CD14-positive monocyte (primary cell): ENCODE results near the gene CAMTA1. TPM values are rescaled to one million over a fixed set of nuclear protein-coding genes. Genes with fewer than 3 reads are reported as not detected.

ENCODE experiments used
- DNase-seq, 3 donors: peaks; one replicate each; pipeline ENCODE4 v3.0.0-alpha.2; 2011 to 2022
- H2AFZ ChIP-seq: 2 replicates; pipeline ENCODE4 v1.6.0; 2012; ENCODE audit warnings: mild to moderate bottlenecking, low read depth, low read length, inconsistent platforms; ENCODE audit not compliant: insufficient read depth, poor library complexity, severe bottlenecking
- H3K27ac ChIP-seq, 2 donors: 1 replicate in 1 of 2; 2 replicates in 1 of 2; pipeline ENCODE4 v1.5.1; 2012 to 2013; ENCODE audit warnings: low read length in 2 of 2, control low read depth in 1 of 2, inconsistent platforms in 1 of 2, low read depth in 1 of 2, mild to moderate bottlenecking in 1 of 2
- H3K27me3 ChIP-seq, 2 donors: one replicate each; pipeline versions ENCODE4 v1.6.0 to v1.6.1; 2011 to 2013; ENCODE audit warnings: low read length in 2 of 2; ENCODE audit not compliant: control insufficient read depth in 2 of 2, insufficient read depth in 2 of 2
- H3K36me3 ChIP-seq, 2 donors: replicated peaks in 1 of 2; 1 replicate in 1 of 2; 2 replicates in 1 of 2; pipeline versions ENCODE4 v1.5.1 to v1.6.1; 2012 to 2013; ENCODE audit warnings: low read length in 2 of 2, control low read depth in 1 of 2, inconsistent platforms in 1 of 2, mild to moderate bottlenecking in 1 of 2; ENCODE audit not compliant: insufficient read depth in 2 of 2, control insufficient read depth in 1 of 2
- H3K4me1 ChIP-seq, 2 donors: 1 replicate in 1 of 2; 2 replicates in 1 of 2; pipeline versions ENCODE4 v1.5.1 to v1.6.1; 2012 to 2013; ENCODE audit warnings: low read length in 2 of 2, control low read depth in 1 of 2, inconsistent platforms in 1 of 2, mild to moderate bottlenecking in 1 of 2, moderate library complexity in 1 of 2; ENCODE audit not compliant: insufficient read depth in 2 of 2, control insufficient read depth in 1 of 2
- H3K4me2 ChIP-seq: replicated peaks from 2 replicates; pipeline ENCODE3; 2012; ENCODE audit warnings: low read length, moderate library complexity, mild to moderate bottlenecking; ENCODE audit not compliant: poor library complexity, severe bottlenecking; ENCODE audit errors: extremely low read depth
- H3K4me3 ChIP-seq, 3 experiments: fragments of 200-600 bp in 1 of 3; sonication (generic) in 1 of 3; replicated peaks in 1 of 3; 1 replicate in 2 of 3; 2 replicates in 1 of 3; pipeline ENCODE4 v1.5.1; 2011 to 2013; ENCODE audit warnings: low read length in 3 of 3, mild to moderate bottlenecking in 3 of 3, control low read depth in 2 of 3, low read depth in 2 of 3, inconsistent platforms in 1 of 3, moderate library complexity in 1 of 3
- H3K79me2 ChIP-seq: 2 replicates; pipeline ENCODE4 v1.6.0; 2012; ENCODE audit warnings: mild to moderate bottlenecking, control low read depth, inconsistent platforms, low read length, moderate library complexity; ENCODE audit not compliant: insufficient read depth
- H3K9ac ChIP-seq: 2 replicates; pipeline ENCODE4 v1.6.0; 2017; ENCODE audit warnings: low read length, mild to moderate bottlenecking; ENCODE audit not compliant: insufficient read depth, poor library complexity, severe bottlenecking
- H3K9me3 ChIP-seq, 2 donors: replicated peaks in 1 of 2; 1 replicate in 1 of 2; 2 replicates in 1 of 2; pipeline versions ENCODE4 v1.5.1 to v1.6.1; 2012 to 2013; ENCODE audit warnings: low read length in 2 of 2, control low read depth in 1 of 2; ENCODE audit not compliant: control insufficient read depth in 1 of 2, insufficient read depth in 1 of 2
- H4K20me1 ChIP-seq: 2 replicates; pipeline ENCODE4 v1.6.0; 2012; ENCODE audit warnings: mild to moderate bottlenecking, low read length, control low read depth, moderate library complexity; ENCODE audit not compliant: insufficient read depth
- H3K27ac Mint-ChIP-seq, 7 donors: one replicate each; pipeline ENCODE4 v1.8.0; 2020; ENCODE audit warnings: mild to moderate bottlenecking in 7 of 7, mixed read lengths in 7 of 7, moderate library complexity in 6 of 7, inconsistent platforms in 2 of 7
- H3K27me3 Mint-ChIP-seq, 3 donors: one replicate each; pipeline ENCODE4 v1.8.0; 2021 to 2022; ENCODE audit warnings: low read depth in 3 of 3, mild to moderate bottlenecking in 3 of 3, mixed read lengths in 3 of 3, moderate library complexity in 3 of 3, inconsistent platforms in 1 of 3
- H3K36me3 Mint-ChIP-seq, 2 donors: one replicate each; pipeline ENCODE4 v1.8.0; 2020; ENCODE audit warnings: mixed read lengths in 2 of 2, inconsistent platforms in 1 of 2, mild to moderate bottlenecking in 1 of 2
- H3K4me1 Mint-ChIP-seq: one replicate; pipeline ENCODE4 v1.8.0; 2020; ENCODE audit warnings: mild to moderate bottlenecking, mixed read lengths
- H3K4me3 Mint-ChIP-seq, 2 donors: one replicate each; pipeline ENCODE4 v1.8.0; 2020; ENCODE audit warnings: mild to moderate bottlenecking in 2 of 2, mixed read lengths in 2 of 2, moderate library complexity in 1 of 2
- H3K9me3 Mint-ChIP-seq, 7 donors: one replicate each; pipeline ENCODE4 v1.8.0; 2020 to 2022; ENCODE audit warnings: mixed read lengths in 7 of 7, mild to moderate bottlenecking in 6 of 7, moderate library complexity in 6 of 7, inconsistent platforms in 2 of 7
- WGBS: methylation state at CpG from one replicate; pipeline ENCODE4 v1.1.5; 2013; ENCODE audit warnings: missing lambda C conversion rate; ENCODE audit not compliant: insufficient coverage; 5-methylcytosine and 5-hydroxymethylcytosine counted together
- intact Hi-C, 2 donors: fragments of 100-400 bp; cut with micrococcal nuclease; formaldehyde crosslinking; loops; one replicate each; pipeline versions ENCODE4 v1.15.0 to v1.15.1; 2023
- polyA plus RNA-seq, 3 donors: library from polyadenylated mRNA; depleted of rRNA in 1 of 3; unstranded in 2 of 3; stranded (reverse) in 1 of 3; fragments of 300-500 nt in 2 of 3; fragments of >200 nt in 1 of 3; fragmentation: Illumina TruSeq in 2 of 3; gene quantifications; 1 replicate in 2 of 3; 2 replicates in 1 of 3; pipeline ENCODE4 v1.2.3, GENCODE V29; 2012 to 2021
- TF ChIP-seq, protein P1 (sequence below): fragments of 200-600 bp; IDR thresholded peaks from one replicate; pipeline ENCODE4 v1.8.0; 2022; ENCODE audit warnings: antibody characterized with exemption, mild to moderate bottlenecking

The CAMTA1 gene
- polyA plus RNA-seq, 3 donors, result 52.0 to 89.6 (median 78.3) TPM

DNA sequence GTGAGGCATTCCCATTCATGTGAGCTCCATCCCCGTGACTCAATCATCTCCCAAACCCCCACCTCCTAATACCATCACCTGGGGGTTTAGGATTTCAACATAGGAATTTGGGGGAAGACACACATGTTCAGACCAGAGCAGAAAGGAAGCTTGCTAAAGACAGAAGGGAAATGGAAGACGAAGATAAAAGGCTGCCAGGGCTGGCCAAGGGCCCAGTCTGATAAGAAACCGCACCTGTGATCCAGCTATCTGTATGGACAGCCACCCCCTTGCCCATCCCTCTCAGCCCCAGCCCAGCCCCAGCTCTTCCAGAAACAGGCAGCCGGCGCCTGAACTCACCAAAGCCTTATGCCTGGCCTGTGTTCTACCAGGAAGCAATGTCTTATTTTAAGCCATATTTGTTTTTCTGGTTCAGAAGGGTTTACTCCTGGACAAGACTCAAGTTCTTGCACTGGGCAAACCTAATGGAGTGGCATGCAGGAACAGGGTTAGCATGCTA, 787.4 kb downstream of the CAMTA1 start:
- Mint-ChIP-seq H3K4me1 (no peaks in the 10 kb centered on the region), H3K9me3 (no peaks in the 10 kb centered on the region), H3K27ac (no peak overlapping the region), H3K36me3 (no peaks in the 10 kb centered on the region), H3K4me3 (no peak overlapping the region), H3K27me3 (peaks cover 0 to 2% (median 1%) of the 10 kb centered on the region in 3 donors)
- Histone ChIP-seq H3K79me2 (no peaks in the 10 kb centered on the region), H3K9ac (no peak overlapping the region), H3K4me1 (no peaks in the 10 kb centered on the region), H3K9me3 (no peaks in the 10 kb centered on the region), H2AFZ (no peak overlapping the region), H3K27me3 (no peaks in the 10 kb centered on the region), H3K4me3 (no peak overlapping the region), H3K27ac (no peak overlapping the region), H4K20me1 (no peaks in the 10 kb centered on the region), H3K4me2 (no peak overlapping the region), H3K36me3 (no peaks in the 10 kb centered on the region)
- no peak for DNase-seq
- TF ChIP-seq, protein P1, sequence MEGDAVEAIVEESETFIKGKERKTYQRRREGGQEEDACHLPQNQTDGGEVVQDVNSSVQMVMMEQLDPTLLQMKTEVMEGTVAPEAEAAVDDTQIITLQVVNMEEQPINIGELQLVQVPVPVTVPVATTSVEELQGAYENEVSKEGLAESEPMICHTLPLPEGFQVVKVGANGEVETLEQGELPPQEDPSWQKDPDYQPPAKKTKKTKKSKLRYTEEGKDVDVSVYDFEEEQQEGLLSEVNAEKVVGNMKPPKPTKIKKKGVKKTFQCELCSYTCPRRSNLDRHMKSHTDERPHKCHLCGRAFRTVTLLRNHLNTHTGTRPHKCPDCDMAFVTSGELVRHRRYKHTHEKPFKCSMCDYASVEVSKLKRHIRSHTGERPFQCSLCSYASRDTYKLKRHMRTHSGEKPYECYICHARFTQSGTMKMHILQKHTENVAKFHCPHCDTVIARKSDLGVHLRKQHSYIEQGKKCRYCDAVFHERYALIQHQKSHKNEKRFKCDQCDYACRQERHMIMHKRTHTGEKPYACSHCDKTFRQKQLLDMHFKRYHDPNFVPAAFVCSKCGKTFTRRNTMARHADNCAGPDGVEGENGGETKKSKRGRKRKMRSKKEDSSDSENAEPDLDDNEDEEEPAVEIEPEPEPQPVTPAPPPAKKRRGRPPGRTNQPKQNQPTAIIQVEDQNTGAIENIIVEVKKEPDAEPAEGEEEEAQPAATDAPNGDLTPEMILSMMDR, result no peak
- no CpG with 5 or more reads among the region's 5 CpGs for WGBS
- intact Hi-C loops, result no loop called here

DNA sequence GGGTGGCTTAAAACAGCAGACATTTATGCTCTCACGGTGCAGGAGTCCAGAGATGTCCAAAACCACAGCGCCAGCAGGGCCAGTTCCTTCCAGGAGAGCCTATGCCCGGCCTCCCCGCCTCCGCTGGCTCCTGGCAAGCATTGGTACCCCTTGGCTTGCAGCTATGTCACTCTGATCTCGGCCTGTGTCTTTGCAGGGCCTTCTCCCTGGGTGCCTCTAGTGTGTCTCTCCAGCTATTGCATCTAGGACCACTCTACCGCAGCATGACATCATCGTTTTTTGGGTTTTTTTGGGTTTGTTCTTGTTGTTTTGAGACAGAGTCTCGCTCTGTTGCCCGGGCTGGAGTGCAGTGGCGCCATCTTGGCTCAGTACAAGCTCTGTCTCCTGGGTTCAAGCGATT, 788.2 kb downstream of the CAMTA1 start:
- Histone ChIP-seq H3K79me2 (no peaks in the 10 kb centered on the region), H3K9me3 (no peaks in the 10 kb centered on the region), H3K4me1 (no peaks in the 10 kb centered on the region), H3K4me3 (no peak overlapping the region), H3K27me3 (no peaks in the 10 kb centered on the region), H3K36me3 (no peaks in the 10 kb centered on the region), H3K27ac (no peak overlapping the region), H2AFZ (no peak overlapping the region), H3K9ac (no peak overlapping the region), H4K20me1 (no peaks in the 10 kb centered on the region), H3K4me2 (no peak overlapping the region)
- Mint-ChIP-seq H3K9me3 (no peaks in the 10 kb centered on the region), H3K36me3 (no peaks in the 10 kb centered on the region), H3K4me1 (no peaks in the 10 kb centered on the region), H3K27ac (no peak overlapping the region), H3K4me3 (no peak overlapping the region), H3K27me3 (peaks cover 0 to 2% (median 1%) of the 10 kb centered on the region in 3 donors)
- TF ChIP-seq, protein P1, result no peak
- no peak for DNase-seq
- 95% methylated on average over 9 of the region's 12 CpGs for WGBS
- intact Hi-C loops, result no loop called here
